ENCODE measurements around the gene LASP1.
A peak's percentile ranks its signal among the peaks of the same experiment; 100 is the strongest.

The LASP1 gene

GRCh38 chr17:38870259-38871165 is 654 bp downstream of the LASP1 start:
- DNase-seq, result peak; percentile 38

GRCh38 chr17:38871247-38872015 is 1.6 kb downstream of the LASP1 start:
- peak; percentile 24 for DNase-seq

- no peak for DNase-seq
Observed at GRCh38 chr17:38872027-38872511, 2.2 kb downstream of the LASP1 start.

- no peak for DNase-seq
Observed at GRCh38 chr17:38872671-38873385, 3.0 kb downstream of the LASP1 start.

GRCh38 chr17:38873640-38874380 is 4.0 kb downstream of the LASP1 start:
- DNase-seq, result no peak

- DNase-seq, result no peak
Observed at GRCh38 chr17:38874505-38875400, 4.9 kb downstream of the LASP1 start.

- DNase-seq, result no peak
Observed at GRCh38 chr17:38875477-38876075, 5.7 kb downstream of the LASP1 start.

GRCh38 chr17:38877130-38877851 is 7.4 kb downstream of the LASP1 start:
- DNase-seq, result peak; percentile 32

- DNase-seq, result no peak
Observed at GRCh38 chr17:38879878-38880665, 10.2 kb downstream of the LASP1 start.

GRCh38 chr17:38881600-38882191 is 11.8 kb downstream of the LASP1 start:
- no peak for DNase-seq

- no peak for DNase-seq
Observed at GRCh38 chr17:38882870-38883269, 13.0 kb downstream of the LASP1 start.

- no peak for DNase-seq
Observed at GRCh38 chr17:38883592-38884526, 14.0 kb downstream of the LASP1 start.

- no peak for DNase-seq
Observed at GRCh38 chr17:38885044-38885727, 15.3 kb downstream of the LASP1 start.

- no peak for DNase-seq
Observed at GRCh38 chr17:38885728-38886642, 16.1 kb downstream of the LASP1 start.

- no peak for DNase-seq
Observed at GRCh38 chr17:38886643-38887010, 16.8 kb downstream of the LASP1 start.

- no peak for DNase-seq
Observed at GRCh38 chr17:38888842-38889241, 19.0 kb downstream of the LASP1 start.

Measured in NCI-H510A treated with DMSO at 0.1 percent for 48 hours (cell line).